ENCODE measurements around the gene TSPAN11. TPM values are rescaled to one million over a fixed set of nuclear protein-coding genes. Genes with fewer than 3 reads are reported as not detected.

TSPAN11 gene
- total and polyA plus RNA-seq, 2 donors (not counting 1 experiment from before 2014, with no cell fraction given), result not detected

DNA sequence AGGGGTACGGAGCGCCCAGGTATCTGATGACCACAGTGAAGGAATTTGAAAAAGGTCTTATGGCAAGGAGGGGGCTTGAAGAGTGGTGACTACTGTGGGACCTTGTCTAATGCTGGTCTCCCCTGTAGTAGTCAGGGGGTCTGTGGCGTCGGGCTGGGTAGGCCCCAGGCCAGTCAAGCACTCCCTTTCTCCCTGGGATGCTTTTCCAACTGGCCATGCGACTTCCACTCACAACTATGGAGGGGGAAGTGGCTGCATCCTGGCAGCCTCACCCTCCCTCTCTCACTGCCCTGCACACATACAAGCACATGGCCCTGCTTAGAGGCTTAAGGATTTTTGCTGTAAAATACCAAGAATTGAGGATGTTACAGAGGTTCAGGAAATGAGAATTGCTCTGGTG, 4.1 kb downstream of the TSPAN11 start:
- no peak overlapping the region for H3K4me3 ChIP-seq (ENCODE audit: control extremely low read depth in 1 of 5, extremely low read depth in 1 of 5, insufficient read depth in 1 of 5, low read depth in 2 of 5, low read length in 4 of 5)
- H3K27me3 Mint-ChIP-seq, result peaks cover 42% of the 10 kb centered on the region
- H3K4me3 Mint-ChIP-seq, result no peak overlapping the region
- intact Hi-C loops (cut with micrococcal nuclease), result no loop called here
- no peak overlapping the region for H3K27ac ChIP-seq (ENCODE audit: low read length in 2 of 2)
- POLR2A ChIA-PET, result no interaction called here
- H3K9ac ChIP-seq (ENCODE audit: low read length), result no peak overlapping the region
- H3K4me1 ChIP-seq (ENCODE audit: control insufficient read depth in 2 of 2, insufficient read depth in 2 of 2, low read length in 2 of 2), result peaks cover 0 to 2% of the 10 kb centered on the region in 2 donors
- H3K4me1 Mint-ChIP-seq, result peaks cover 7% of the 10 kb centered on the region
- peaks cover 3% of the 10 kb centered on the region for H3K9me3 Mint-ChIP-seq (ENCODE audit: insufficient read depth)
- H3K27ac Mint-ChIP-seq, result no peak overlapping the region
- ATAC-seq (ENCODE audit: low read depth) (no peak), DNase-seq (no peak)
- peaks cover 0 to 23% (median 7%) of the 10 kb centered on the region in 4 experiments for H3K27me3 ChIP-seq (replicated peaks in 1 of 4; ENCODE audit: control extremely low read depth in 1 of 4, control insufficient read depth in 3 of 4, insufficient read depth in 4 of 4, low read length in 3 of 4)
- no peaks in the 10 kb centered on the region for H4K20me1 ChIP-seq (ENCODE audit: control insufficient read depth, insufficient read depth, low read length, poor library complexity, severe bottlenecking)
- peaks cover 0 to 7% (median 0%) of the 10 kb centered on the region in 3 donors for H3K9me3 ChIP-seq (ENCODE audit: control extremely low read depth in 1 of 3, control insufficient read depth in 2 of 3, insufficient read depth in 1 of 3, low read length in 2 of 3)
- CTCF ChIA-PET, result no interaction called here
- H2AFZ ChIP-seq (ENCODE audit: insufficient read depth, low read depth, low read length, poor library complexity, severe bottlenecking), result no peak overlapping the region
- no peaks in the 10 kb centered on the region for H3K36me3 ChIP-seq (replicated peaks in 1 of 2; ENCODE audit: control extremely low read depth in 1 of 2, control insufficient read depth in 1 of 2, extremely low read depth in 1 of 2, insufficient read depth in 2 of 2, low read length in 1 of 2)
- no peaks in the 10 kb centered on the region for H3K79me2 ChIP-seq (ENCODE audit: control insufficient read depth, insufficient read depth, low read length)
- TF ChIP-seq, protein P1, sequence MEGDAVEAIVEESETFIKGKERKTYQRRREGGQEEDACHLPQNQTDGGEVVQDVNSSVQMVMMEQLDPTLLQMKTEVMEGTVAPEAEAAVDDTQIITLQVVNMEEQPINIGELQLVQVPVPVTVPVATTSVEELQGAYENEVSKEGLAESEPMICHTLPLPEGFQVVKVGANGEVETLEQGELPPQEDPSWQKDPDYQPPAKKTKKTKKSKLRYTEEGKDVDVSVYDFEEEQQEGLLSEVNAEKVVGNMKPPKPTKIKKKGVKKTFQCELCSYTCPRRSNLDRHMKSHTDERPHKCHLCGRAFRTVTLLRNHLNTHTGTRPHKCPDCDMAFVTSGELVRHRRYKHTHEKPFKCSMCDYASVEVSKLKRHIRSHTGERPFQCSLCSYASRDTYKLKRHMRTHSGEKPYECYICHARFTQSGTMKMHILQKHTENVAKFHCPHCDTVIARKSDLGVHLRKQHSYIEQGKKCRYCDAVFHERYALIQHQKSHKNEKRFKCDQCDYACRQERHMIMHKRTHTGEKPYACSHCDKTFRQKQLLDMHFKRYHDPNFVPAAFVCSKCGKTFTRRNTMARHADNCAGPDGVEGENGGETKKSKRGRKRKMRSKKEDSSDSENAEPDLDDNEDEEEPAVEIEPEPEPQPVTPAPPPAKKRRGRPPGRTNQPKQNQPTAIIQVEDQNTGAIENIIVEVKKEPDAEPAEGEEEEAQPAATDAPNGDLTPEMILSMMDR (IDR thresholded peaks at IDR 0.05), result no peak
- no peak for TF ChIP-seq EZH2 (IDR thresholded peaks at IDR 0.05; ENCODE audit: borderline replicate concordance, insufficient read depth, low read depth, low read length, poor library complexity, severe bottlenecking)
- WGBS (ENCODE audit: insufficient coverage), result 100% methylated on average over 2 of the region's 5 CpGs
- no peak overlapping the region for H3K4me2 ChIP-seq (replicated peaks; ENCODE audit: low read depth, low read length, poor library complexity, severe bottlenecking)

- intact Hi-C loops (cut with micrococcal nuclease), result no loop called here
- Histone ChIP-seq H3K27me3 (replicated peaks in 1 of 4; ENCODE audit: control extremely low read depth in 1 of 4, control insufficient read depth in 3 of 4, insufficient read depth in 4 of 4, low read length in 3 of 4) (peaks cover 0 to 5% (median 0%) of the 10 kb centered on the region in 4 experiments), H3K9ac (ENCODE audit: low read length) (no peak overlapping the region), H3K9me3 (ENCODE audit: control extremely low read depth in 1 of 3, control insufficient read depth in 2 of 3, insufficient read depth in 1 of 3, low read length in 2 of 3) (peaks cover 0 to 7% (median 0%) of the 10 kb centered on the region in 3 donors), H3K36me3 (replicated peaks in 1 of 2; ENCODE audit: control extremely low read depth in 1 of 2, control insufficient read depth in 1 of 2, extremely low read depth in 1 of 2, insufficient read depth in 2 of 2, low read length in 1 of 2) (no peaks in the 10 kb centered on the region), H3K4me2 (replicated peaks; ENCODE audit: low read depth, low read length, poor library complexity, severe bottlenecking) (no peak overlapping the region), H4K20me1 (ENCODE audit: control insufficient read depth, insufficient read depth, low read length, poor library complexity, severe bottlenecking) (no peaks in the 10 kb centered on the region), H2AFZ (ENCODE audit: insufficient read depth, low read depth, low read length, poor library complexity, severe bottlenecking) (no peak overlapping the region), H3K27ac (ENCODE audit: low read length in 2 of 2) (no peak overlapping the region), H3K79me2 (ENCODE audit: control insufficient read depth, insufficient read depth, low read length) (no peaks in the 10 kb centered on the region), H3K4me1 (ENCODE audit: control insufficient read depth in 2 of 2, insufficient read depth in 2 of 2, low read length in 2 of 2) (no peaks in the 10 kb centered on the region), H3K4me3 (ENCODE audit: control extremely low read depth in 1 of 5, extremely low read depth in 1 of 5, insufficient read depth in 1 of 5, low read depth in 2 of 5, low read length in 4 of 5) (no peak overlapping the region)
- H3K27ac Mint-ChIP-seq, result no peak overlapping the region
- ATAC-seq (ENCODE audit: low read depth), result no peak
- no peak for TF ChIP-seq EZH2 (IDR thresholded peaks at IDR 0.05; ENCODE audit: borderline replicate concordance, insufficient read depth, low read depth, low read length, poor library complexity, severe bottlenecking)
- TF ChIP-seq, protein P1 (IDR thresholded peaks at IDR 0.05), result no peak
- POLR2A ChIA-PET, result no interaction called here
- H3K4me1 Mint-ChIP-seq, result no peaks in the 10 kb centered on the region
- peaks cover 3% of the 10 kb centered on the region for H3K9me3 Mint-ChIP-seq (ENCODE audit: insufficient read depth)
- DNase-seq, result no peak
- CTCF ChIA-PET, result no interaction called here
- no CpG with 5 or more reads among the region's 3 CpGs for WGBS (ENCODE audit: insufficient coverage)
- H3K4me3 Mint-ChIP-seq, result no peak overlapping the region
- H3K27me3 Mint-ChIP-seq, result peaks cover 36% of the 10 kb centered on the region
Observed at GRCh38 chr12:30932881-30933280, 6.3 kb downstream of the TSPAN11 start.
